ENCODE results near the gene DMD.

GRCh38 chrX:31420302-31420701 lies 1791.0 kb downstream of the DMD start:
- TF ChIP-seq, protein P1, sequence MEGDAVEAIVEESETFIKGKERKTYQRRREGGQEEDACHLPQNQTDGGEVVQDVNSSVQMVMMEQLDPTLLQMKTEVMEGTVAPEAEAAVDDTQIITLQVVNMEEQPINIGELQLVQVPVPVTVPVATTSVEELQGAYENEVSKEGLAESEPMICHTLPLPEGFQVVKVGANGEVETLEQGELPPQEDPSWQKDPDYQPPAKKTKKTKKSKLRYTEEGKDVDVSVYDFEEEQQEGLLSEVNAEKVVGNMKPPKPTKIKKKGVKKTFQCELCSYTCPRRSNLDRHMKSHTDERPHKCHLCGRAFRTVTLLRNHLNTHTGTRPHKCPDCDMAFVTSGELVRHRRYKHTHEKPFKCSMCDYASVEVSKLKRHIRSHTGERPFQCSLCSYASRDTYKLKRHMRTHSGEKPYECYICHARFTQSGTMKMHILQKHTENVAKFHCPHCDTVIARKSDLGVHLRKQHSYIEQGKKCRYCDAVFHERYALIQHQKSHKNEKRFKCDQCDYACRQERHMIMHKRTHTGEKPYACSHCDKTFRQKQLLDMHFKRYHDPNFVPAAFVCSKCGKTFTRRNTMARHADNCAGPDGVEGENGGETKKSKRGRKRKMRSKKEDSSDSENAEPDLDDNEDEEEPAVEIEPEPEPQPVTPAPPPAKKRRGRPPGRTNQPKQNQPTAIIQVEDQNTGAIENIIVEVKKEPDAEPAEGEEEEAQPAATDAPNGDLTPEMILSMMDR (IDR thresholded peaks at IDR 0.05), result no peak
- TF ChIP-seq POLR2AphosphoS5 (IDR thresholded peaks at IDR 0.05) (no peak), EP300 (IDR thresholded peaks at IDR 0.05) (no peak), POLR2A (IDR thresholded peaks at IDR 0.05) (no peak)
